Nephron (organoid): ENCODE results near the gene PLCB1.

ENCODE experiments used
- H3K27ac Mint-ChIP-seq, 3 experiments: 2 replicates each; pipeline ENCODE4 v1.8.0; 2020; ENCODE audit warnings: mixed read lengths in 3 of 3, mild to moderate bottlenecking in 2 of 3, moderate library complexity in 1 of 3
- H3K27me3 Mint-ChIP-seq: 2 replicates; pipeline ENCODE4 v1.8.0; 2021; ENCODE audit warnings: low read depth, mild to moderate bottlenecking, moderate library complexity, mixed read lengths
- H3K36me3 Mint-ChIP-seq: 2 replicates; pipeline ENCODE4 v1.8.0; 2020; ENCODE audit warnings: low read depth, mixed read lengths
- H3K4me1 Mint-ChIP-seq: 2 replicates; pipeline ENCODE4 v1.8.0; 2020; ENCODE audit warnings: mixed read lengths
- H3K4me3 Mint-ChIP-seq, 3 experiments: 2 replicates each; pipeline ENCODE4 v1.8.0; 2020; ENCODE audit warnings: mild to moderate bottlenecking in 3 of 3, mixed read lengths in 3 of 3, moderate library complexity in 2 of 3
- H3K9me3 Mint-ChIP-seq: 2 replicates; pipeline ENCODE4 v1.8.0; 2020; ENCODE audit warnings: mixed read lengths
- TF ChIP-seq, protein P1 (sequence below), 3 experiments: fragments of 200-600 bp; sonication (generic); IDR thresholded peaks; one replicate each; pipeline ENCODE4 v1.5.0; 2021; ENCODE audit warnings: antibody characterized with exemption in 3 of 3; ENCODE audit not compliant: unreplicated experiment in 3 of 3

The PLCB1 gene

DNA sequence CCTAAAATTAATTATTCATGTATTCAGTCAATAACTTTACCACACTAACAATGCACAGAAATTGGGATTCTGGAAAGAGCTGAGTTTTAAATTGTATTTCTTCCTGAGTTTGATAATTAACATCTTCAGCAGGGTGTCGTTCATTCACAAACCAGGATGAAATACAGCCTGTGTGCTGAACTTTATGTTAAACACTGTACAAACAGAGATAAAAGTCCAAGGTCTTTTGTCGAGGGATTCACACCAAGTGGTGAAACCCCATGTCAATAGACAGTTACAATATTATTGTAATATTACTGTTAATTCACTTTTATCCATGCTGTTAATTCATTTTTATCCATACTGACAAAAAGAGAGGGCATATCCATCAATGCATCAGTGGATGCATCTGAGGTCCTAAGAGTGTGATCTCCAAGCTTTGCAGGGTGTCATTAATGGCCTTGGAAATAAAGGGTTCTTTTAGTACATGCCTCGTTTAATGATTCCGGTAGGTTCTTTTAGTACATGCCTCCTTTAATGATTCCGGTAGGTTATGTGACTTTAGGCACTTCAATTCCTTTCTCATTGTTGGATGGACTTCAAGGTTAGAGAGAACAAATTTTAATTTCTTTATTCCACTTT lies 234.3 kb downstream of the PLCB1 start:
- no peaks in the 10 kb centered on the region for H3K27me3 Mint-ChIP-seq
- no peaks in the 10 kb centered on the region for H3K9me3 Mint-ChIP-seq
- no peak overlapping the region for H3K27ac Mint-ChIP-seq
- no peak overlapping the region for H3K4me3 Mint-ChIP-seq
- no peaks in the 10 kb centered on the region for H3K4me1 Mint-ChIP-seq
- TF ChIP-seq, protein P1, sequence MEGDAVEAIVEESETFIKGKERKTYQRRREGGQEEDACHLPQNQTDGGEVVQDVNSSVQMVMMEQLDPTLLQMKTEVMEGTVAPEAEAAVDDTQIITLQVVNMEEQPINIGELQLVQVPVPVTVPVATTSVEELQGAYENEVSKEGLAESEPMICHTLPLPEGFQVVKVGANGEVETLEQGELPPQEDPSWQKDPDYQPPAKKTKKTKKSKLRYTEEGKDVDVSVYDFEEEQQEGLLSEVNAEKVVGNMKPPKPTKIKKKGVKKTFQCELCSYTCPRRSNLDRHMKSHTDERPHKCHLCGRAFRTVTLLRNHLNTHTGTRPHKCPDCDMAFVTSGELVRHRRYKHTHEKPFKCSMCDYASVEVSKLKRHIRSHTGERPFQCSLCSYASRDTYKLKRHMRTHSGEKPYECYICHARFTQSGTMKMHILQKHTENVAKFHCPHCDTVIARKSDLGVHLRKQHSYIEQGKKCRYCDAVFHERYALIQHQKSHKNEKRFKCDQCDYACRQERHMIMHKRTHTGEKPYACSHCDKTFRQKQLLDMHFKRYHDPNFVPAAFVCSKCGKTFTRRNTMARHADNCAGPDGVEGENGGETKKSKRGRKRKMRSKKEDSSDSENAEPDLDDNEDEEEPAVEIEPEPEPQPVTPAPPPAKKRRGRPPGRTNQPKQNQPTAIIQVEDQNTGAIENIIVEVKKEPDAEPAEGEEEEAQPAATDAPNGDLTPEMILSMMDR (IDR thresholded peaks at IDR 0.05; ENCODE audit: unreplicated experiment in 3 of 3): no peak
- H3K36me3 Mint-ChIP-seq: no peaks in the 10 kb centered on the region

DNA sequence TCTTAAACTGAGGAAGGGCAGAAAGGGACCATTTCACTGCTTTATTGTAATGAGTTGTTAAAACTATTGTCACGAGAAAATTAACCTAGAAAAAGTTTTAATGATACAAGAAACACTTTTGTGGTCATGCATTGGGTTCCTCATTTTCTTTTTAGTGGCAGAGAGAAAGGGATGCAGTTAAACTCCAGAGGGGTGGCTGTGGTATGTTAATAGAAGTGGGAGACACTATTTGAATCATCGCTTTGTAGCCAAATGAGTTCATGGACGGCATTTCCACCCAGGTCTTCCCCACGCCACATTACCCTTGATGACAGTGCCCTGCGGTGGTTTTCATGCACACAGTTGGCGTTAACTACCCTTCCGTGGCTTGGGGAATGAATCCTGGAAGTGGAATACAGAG lies 235.6 kb downstream of the PLCB1 start:
- H3K4me1 Mint-ChIP-seq: no peaks in the 10 kb centered on the region
- H3K36me3 Mint-ChIP-seq: no peaks in the 10 kb centered on the region
- H3K27me3 Mint-ChIP-seq: no peaks in the 10 kb centered on the region
- TF ChIP-seq, protein P1 (IDR thresholded peaks at IDR 0.05; ENCODE audit: unreplicated experiment in 3 of 3): no peak
- H3K4me3 Mint-ChIP-seq: no peak overlapping the region
- H3K27ac Mint-ChIP-seq: no peak overlapping the region
- no peaks in the 10 kb centered on the region for H3K9me3 Mint-ChIP-seq

DNA sequence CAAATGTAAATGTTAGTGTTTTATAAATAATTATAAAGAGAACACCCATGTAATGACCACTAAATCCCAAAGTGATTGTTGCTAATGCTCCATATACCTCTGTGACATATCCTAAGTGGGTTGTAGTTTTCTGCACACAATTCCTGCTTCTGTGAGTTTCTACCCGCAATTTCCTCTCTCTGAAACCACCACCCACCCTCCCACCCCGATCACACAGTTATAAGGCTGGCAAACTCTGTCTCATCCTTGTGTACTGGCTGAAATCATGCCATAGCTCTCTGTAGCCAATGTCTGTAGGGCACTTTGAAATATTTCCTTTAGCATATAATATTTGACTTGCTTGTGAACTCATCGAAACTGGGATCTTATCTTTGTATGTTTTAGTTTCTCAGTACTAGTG lies 236.6 kb downstream of the PLCB1 start:
- H3K36me3 Mint-ChIP-seq: no peaks in the 10 kb centered on the region
- no peaks in the 10 kb centered on the region for H3K27me3 Mint-ChIP-seq
- H3K27ac Mint-ChIP-seq: no peak overlapping the region
- H3K4me3 Mint-ChIP-seq: no peak overlapping the region
- no peaks in the 10 kb centered on the region for H3K9me3 Mint-ChIP-seq
- H3K4me1 Mint-ChIP-seq: no peaks in the 10 kb centered on the region
- TF ChIP-seq, protein P1 (IDR thresholded peaks at IDR 0.05; ENCODE audit: unreplicated experiment in 3 of 3): no peak

DNA sequence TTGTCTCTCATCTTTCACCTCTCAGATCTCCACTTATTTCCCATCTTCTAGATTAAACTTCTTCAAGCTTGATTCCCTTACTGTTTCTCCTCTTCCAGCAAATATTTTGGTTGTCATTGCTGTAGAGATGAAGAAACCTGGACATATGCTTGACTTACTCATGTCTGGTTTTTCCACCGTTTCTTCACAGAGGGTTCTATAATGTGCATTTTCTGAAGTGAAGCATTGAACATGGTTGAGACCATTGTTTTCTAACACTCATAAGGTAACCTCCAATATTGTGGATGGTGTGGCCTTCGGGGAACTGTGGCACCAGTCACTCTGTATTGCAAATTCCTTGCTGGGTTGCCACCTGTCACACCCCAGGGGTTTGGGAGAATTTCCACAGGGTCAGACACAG lies 237.2 kb downstream of the PLCB1 start:
- Mint-ChIP-seq H3K27ac (no peak overlapping the region), H3K4me1 (no peaks in the 10 kb centered on the region)
- TF ChIP-seq, protein P1 (IDR thresholded peaks at IDR 0.05; ENCODE audit: unreplicated experiment in 3 of 3): no peak

DNA sequence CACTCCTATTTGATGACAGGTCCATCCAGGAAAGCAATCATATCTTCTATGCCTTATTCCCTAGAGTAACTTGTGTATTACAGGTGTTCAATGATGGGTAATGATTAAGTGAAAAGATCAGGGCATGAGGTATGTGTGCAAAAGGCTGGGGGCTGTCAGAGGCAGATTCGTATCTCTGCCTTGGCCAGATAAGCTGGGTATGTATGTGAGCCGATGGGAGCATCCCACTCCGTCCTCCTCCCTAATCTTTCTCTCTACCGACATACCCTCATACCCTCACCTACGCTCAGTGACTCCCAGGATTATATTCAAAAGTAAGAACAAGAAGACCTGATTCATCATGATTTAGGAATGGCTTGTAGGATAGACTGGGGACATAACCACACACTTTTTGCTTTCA lies 238.7 kb downstream of the PLCB1 start:
- no peaks in the 10 kb centered on the region for H3K4me1 Mint-ChIP-seq
- no peaks in the 10 kb centered on the region for H3K27me3 Mint-ChIP-seq
- no peak overlapping the region for H3K4me3 Mint-ChIP-seq
- no peaks in the 10 kb centered on the region for H3K9me3 Mint-ChIP-seq
- no peaks in the 10 kb centered on the region for H3K36me3 Mint-ChIP-seq
- no peak overlapping the region for H3K27ac Mint-ChIP-seq
- TF ChIP-seq, protein P1 (IDR thresholded peaks at IDR 0.05; ENCODE audit: unreplicated experiment in 3 of 3): no peak

More for the DNA sequence above, 237.2 kb downstream of the PLCB1 start:
- H3K27me3 Mint-ChIP-seq: no peaks in the 10 kb centered on the region
- H3K4me3 Mint-ChIP-seq: no peak overlapping the region
- H3K36me3 Mint-ChIP-seq: no peaks in the 10 kb centered on the region
- no peaks in the 10 kb centered on the region for H3K9me3 Mint-ChIP-seq

DNA sequence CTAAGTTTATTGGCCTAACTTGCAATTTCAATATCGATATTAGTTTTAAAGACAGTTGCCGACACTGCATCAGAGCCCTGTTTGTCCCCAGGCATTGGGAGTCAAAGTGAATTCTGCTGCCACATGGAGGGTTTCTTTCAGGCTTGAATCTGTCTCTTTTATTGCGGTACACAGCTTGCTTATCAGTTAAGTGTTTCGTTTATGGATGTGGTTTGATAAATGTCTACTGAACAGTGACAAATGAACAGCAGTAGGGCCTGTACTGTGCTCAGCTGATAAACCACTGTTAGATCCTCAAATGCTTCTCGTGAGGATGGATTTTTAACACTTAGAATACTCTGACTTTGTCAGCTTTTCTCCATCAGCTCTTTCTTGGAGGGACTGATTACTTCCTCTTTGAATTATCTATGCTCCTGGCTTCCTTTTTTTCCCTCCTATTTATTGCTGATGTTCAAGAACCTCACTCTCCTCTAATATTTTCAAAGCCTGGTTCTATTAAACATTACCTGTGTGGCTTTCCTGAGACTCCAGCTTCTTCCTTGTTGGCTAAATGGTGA lies 240.8 kb downstream of the PLCB1 start:
- no peaks in the 10 kb centered on the region for H3K9me3 Mint-ChIP-seq
- H3K27ac Mint-ChIP-seq: no peak overlapping the region
- peaks cover 5% of the 10 kb centered on the region for H3K36me3 Mint-ChIP-seq
- no peak overlapping the region for H3K4me3 Mint-ChIP-seq
- H3K4me1 Mint-ChIP-seq: no peaks in the 10 kb centered on the region
- TF ChIP-seq, protein P1 (IDR thresholded peaks at IDR 0.05; ENCODE audit: unreplicated experiment in 3 of 3): no peak
- H3K27me3 Mint-ChIP-seq: no peaks in the 10 kb centered on the region
